CD4-positive, alpha-beta T cell treated with Interleukin-6 for 4 hours (primary cell): ENCODE data around the gene RANBP3.
"Not testable (repeated sequence)": the region's sequence is repeated elsewhere in the genome, so short reads cannot be mapped to it uniquely, and the experiment has no call there.

Source experiments
- DNase-seq: peaks from one replicate; pipeline ENCODE4 v3.0.0-alpha.2; 2020; ENCODE audit warnings: mixed read lengths

The RANBP3 gene

DNA sequence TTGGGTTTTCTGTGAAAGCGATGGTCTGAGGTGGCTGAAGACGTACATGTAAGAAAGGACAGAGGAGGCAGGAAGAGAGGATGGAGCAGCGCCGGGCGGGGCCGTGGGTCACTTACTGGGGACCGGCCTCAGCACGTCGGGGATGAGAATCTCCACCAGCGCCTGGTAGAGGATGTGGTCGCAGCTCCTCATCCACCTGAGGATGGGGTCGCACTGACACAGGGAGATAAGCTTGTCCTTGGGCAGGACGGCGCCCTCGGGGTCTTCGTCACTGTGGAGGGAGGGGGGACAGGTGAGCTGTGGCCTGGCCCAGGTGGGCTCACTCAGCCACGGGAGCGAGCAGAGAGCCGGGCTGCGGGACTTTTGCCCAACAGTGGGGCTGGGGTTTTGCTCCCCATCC, 29.0 kb upstream of the RANBP3 start:
- DNase-seq = no peak

GRCh38 chr19:6006070-6006446, 28.1 kb upstream of the RANBP3 start:
- DNase-seq = not testable (repeated sequence)

- no peak for DNase-seq
Measured at GRCh38 chr19:6005321-6006069, 27.6 kb upstream of the RANBP3 start.

GRCh38 chr19:6003976-6004375, 26.0 kb upstream of the RANBP3 start:
- DNase-seq = no peak

GRCh38 chr19:6002591-6002990, 24.7 kb upstream of the RANBP3 start:
- no peak for DNase-seq

DNA sequence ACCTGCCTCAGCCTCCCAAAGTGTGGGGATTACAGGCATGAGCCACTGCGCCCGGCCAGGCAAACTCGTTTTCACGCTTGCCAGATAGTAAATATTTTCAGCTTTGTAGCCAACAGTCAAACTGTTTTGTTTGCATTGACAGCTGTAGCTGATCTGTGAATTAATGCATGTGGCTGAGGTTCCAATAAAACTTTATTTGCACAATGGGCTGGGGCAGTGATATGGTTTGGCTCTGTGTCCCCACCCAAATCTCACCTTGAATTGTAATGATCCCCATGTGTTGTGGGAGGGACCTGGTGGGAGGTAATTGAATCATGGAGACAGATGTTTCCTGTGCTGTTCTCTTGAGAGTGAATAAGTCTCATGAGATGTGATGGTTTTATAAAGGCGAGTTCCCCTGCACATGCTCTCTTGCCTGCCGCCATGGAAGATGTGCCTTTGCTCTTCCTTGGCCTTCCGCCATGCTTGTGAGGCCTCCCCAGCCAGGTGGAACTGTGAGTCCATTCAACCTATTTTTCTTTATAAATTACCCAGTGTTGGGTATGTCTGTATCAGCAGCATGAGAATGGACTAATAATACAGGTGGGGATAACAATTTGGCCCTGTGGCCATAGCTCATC, 22.4 kb upstream of the RANBP3 start:
- DNase-seq = no peak

DNA sequence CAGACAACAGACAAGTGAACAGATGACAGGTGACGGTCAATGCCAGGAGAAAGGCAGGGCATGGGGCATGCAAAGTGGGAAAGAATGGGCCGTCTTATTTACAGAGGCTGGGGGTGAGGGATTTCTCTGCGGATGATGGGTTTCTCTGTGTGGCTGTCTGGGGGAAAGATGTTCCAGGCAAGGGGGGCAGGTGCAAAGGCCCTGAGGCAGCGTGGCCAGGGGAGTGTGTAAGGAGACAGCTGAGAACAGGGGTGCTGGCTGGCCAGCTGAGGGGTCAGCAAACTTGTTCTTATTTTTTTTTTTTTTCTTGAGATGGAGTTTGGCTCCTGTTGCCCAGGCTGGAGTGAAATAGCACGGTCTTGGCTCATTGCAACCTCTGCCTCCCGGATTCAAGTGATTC, 21.8 kb upstream of the RANBP3 start:
- DNase-seq = no peak

DNA sequence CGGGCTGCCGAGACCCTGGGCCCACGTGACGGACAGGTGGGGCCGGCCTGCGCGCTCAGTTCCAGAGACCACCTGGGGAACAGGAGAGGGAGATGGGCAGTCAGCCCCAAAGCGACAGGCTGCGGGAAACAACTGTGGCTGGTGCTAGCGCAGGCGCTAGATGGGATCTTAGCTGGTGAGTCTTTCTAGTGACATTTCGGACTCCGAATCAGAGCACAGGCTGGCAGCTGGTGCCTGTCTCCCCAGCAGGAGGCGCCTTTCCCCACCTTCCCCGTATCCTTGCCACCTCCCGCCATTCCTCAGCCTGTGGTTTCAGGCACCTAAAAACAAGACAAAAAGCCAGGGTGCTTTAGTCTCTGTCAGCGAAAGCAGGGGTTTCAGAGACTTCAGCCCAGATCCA, 19.4 kb upstream of the RANBP3 start:
- DNase-seq = no peak

GRCh38 chr19:5996623-5997320, 18.8 kb upstream of the RANBP3 start:
- no peak for DNase-seq

DNA sequence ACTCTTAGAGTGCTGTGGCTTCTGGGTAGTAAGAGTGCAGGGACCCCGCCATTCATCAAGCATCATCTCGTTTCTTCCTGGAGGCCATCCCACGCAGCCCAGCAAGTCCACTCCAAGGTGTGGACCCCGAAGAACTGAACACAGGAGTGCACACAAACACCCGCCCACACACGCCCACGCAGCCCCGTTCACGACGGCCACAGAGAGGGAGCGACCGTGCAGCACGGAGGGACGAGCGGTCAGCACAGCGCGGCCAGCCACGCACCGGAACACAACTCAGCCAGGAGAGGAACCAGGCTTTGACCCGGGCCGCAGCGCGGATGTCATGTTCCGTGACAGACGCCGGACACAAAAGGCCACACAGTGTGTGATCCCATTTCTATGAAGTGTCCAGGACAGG, 18.2 kb upstream of the RANBP3 start:
- DNase-seq = no peak

DNA sequence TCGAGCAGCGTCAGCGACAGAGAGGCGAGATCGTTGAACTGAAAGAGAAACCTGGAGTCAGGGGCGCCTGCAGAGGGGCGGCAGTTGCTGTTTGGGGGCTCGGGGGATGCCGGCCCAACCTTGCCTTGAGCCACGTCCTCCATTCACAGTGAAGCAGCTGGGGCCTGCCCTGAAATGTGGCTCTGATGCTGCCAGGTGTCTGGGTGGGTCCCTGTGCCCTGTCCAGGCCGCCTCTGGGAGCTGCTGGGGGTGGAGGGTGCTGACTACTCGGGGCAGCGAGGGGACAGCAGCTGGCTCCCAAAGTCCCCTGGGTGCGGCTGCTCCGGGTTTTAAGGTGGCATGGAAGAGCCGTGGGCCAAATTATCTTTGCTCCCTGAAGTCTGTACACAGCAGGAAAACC, 17.7 kb upstream of the RANBP3 start:
- DNase-seq = no peak

DNA sequence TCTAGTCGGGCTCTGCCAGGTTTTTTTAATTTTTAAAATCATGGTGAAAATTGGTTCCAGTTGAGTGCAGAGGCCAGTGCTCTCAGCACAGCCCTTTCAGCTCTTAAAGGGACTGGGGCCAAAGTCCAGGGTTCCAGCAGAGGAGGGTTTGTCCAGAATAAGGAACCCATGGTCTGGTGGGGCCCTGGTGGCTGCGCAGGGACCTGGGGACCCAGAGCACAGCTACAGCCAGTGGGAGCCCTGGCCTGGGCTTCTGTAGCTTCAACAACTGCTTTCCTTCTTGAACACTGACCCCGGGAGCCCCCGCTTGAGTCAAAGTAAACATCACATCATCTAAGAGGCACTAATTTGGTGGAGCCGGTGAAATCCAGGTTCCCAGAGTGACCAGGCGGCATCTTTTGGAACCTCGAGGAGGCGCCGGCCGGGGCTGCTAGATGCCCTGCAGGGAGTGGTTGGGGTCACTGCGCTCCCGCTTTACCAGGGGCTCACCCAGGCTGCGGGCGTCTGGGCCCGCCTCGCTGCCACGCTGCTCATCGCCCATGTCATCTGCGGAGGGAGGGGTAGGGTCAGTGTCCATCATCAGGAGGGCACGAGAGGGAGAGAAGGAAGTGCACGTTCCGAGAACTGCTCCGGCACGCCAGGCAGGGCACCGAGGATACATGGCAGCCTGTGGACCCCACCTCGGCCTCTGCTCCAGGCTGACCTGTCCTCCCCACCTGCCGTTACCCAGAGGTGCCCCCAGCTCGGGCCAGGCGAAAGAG, 16.6 kb upstream of the RANBP3 start:
- no peak for DNase-seq

DNA sequence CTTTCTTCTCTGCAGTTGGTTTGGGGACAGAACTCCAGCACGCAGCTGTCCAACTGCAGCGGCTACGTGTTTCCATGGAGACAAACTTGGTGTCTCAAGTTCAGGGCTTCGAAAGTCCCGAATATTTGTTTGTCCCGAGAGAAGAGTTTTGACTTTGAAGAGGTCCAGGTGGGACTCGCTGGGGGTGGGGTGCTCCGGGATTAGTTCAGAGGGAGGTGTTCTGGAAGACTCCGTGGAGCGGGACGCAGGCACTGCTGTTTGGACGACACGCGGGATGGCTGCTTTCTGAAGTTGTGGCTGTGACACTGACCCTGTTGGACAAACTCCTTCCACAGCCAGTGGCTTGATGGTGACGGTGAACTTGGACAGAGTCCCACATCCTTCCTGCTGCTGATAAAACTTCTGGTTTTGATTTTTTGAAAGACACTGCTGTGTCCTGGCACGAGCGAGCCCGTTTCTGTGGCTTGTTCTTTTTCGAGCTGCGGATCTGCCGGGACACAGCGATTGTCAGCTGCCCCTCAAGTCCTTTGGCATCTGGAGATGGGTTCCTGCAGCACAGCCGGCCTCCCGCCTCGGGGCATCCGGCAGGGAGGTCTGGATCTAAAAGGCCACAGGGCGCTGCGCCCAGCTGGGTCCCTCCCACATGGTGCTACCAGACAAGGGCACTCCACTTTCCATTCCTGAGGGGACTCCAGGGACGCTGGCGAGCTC, 15.9 kb upstream of the RANBP3 start:
- DNase-seq = no peak

DNA sequence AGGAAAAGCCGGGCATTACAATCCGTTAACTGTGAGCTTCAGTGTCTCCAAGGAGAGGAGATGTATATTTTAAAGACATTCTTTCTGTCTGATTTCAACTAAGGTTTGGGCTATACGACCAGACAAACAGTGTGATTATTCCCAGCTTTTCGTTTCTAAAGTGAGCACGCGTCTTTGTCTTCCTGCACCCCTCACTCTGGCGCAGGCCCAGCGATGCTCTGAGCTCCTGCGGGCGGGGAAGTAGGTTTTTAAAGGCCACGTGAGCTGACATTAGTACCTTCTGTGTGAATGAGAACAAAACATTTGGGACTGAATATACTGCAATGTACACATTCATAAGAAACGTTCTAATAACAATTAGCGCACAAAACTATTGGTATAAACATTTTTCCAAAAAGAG, 15.3 kb upstream of the RANBP3 start:
- DNase-seq = no peak

DNA sequence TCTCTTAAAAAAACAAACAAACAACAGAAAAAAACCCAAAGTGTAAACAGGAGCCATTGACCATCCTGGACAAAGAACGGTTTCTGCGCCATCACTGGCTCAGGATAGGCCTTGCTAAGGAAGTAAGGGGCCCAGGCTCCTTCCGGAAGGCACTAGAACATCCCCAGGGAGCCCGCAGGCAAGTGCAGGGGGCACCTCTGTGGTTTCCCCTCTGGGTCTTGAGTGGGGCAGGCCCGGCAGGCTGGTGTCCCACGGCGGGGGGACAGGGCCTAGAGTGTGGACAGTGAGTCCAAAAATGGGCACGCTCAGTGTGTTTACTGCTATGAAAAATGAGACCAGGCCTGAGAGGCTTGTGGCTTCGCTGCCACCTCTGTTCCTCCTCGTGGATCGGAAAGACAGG, 14.8 kb upstream of the RANBP3 start:
- no peak for DNase-seq

GRCh38 chr19:5991244-5991838, 13.4 kb upstream of the RANBP3 start:
- DNase-seq = no peak

- DNase-seq = no peak
Measured at GRCh38 chr19:5990289-5990797, 12.4 kb upstream of the RANBP3 start.

DNA sequence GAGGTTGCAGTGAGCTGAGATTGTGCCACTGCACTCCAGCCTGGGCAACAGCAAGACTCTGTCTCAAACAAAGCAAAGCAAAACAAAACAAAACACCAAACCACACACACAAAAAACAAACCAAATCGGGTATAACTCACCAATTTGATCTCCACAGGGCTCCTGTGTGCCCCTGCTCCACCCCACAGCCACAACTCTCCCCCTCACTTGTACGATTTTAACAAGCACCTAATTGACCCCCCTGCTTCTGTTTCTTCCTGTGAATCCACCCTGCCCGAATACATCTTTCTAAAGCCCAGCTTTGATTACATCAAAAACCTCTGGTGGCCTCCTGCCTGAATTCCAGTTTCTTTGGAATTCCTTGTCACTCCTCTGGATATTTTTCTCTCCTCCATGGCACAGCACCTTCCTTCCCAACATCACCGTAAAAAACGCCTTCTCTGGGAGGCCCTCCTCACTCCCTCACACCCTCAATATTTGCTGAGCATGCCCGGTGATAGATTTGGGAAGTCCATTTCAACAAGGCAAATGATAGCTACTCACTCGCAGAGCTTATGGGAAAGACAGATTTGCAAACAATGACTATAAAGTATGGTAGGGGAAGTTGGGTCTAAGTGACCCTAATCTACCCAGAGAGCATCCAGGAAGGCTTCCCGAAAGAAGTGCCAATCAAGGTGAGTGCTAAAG, 11.6 kb upstream of the RANBP3 start:
- no peak for DNase-seq

- DNase-seq = no peak
Measured at GRCh38 chr19:5988517-5989387, 10.8 kb upstream of the RANBP3 start.

DNA sequence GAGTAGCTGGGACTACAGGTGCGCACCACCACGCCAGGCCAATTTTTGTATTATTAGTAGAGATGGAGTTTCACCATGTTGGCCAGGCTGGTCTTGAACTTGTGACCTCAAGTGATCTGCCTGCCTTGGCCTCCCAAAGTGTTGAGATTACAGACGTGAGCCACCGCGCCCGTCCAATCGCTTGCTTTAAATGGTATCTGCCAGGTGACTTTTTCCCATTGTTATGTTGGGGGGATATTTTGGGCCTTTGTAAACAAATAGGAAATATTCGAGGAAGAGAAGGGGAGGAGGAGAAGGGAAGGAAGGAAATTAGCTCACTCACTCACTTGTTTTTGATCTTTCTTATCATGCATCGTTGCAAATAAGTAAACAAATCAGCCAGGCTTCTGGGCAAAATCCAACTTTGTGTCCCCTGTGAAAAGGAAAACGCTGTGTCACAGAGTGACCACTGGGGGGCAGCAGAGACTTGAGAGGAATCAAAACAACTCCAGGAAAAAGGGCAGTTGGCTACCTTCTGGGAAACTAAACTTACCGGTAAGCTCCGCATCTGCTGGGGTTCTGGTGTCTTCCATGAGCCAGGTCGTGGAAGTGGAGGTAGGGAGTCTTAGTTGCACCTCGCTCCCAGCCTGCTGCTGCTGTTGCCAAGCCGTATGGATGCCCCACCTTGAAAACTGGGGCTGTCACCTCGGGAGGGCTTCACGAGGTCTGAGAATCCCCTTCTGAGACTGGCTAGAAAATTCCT, 9.3 kb upstream of the RANBP3 start:
- peak; percentile 85 for DNase-seq
